Stimulated activated CD8-positive, alpha-beta memory T cell treated with anti-CD3 and anti-CD28 coated beads, Interleukin-7, amount 100 ng/mL, for 4 hours (primary cell): ENCODE measurements around the gene NCAPG2.
A peak's percentile ranks its signal among the peaks of the same experiment; 100 is the strongest.

Experiments
- DNase-seq, 2 donors: peaks; one replicate each; pipeline ENCODE4 v3.0.0-alpha.2; 2020; ENCODE audit warnings: low read depth in 2 of 2

The NCAPG2 gene

GRCh38 chr7:158704524-158705233, at the start of gene NCAPG2:
Gene NCAPG2 (minus strand): TSS chr7:158704804. CDS start chr7:158701899, 2,905 bp downstream.
- DNase-seq: peak; percentile 95 to 97

DNA sequence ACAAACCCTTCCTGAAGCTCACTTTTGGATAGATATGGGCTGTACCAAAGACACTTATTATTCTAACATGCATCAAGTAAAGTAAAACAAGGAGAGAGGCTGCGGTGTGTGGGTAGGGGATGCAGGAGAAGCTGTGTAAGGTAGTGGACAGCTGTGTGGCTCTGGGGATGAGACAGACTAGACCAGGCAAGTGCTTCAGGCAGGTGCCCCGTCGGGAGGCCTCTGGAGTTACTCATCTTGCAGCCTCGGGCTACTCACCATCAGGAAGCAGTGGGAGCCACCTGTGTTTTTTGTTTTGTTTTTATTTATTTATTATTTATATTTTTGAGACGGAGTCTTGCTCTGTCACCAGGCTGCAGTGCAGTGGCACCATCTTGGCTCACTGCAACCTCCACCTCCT, 49.3 kb upstream of the NCAPG2 start:
- DNase-seq: no peak

DNA sequence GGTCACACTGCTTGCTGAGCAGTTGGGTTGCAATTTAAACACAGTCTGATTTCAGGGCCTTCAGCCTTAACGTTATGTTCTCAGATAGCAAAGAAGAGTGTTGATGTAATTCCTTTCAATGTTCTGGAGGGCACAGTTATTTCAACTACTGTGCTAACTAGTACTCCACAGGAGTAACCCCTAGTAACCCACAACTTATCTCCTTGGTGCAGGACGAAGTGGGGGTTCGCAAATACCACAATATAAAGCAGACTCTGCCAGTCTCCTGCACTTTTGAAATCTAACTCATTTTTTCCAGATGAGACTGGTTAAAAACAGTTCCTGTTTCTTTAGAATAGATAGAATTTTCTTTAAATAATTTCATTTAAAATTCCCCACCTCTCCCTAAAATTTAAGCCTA, 47.1 kb upstream of the NCAPG2 start:
- no peak for DNase-seq

GRCh38 chr7:158751199-158751598, 46.6 kb upstream of the NCAPG2 start:
- DNase-seq: no peak

DNA sequence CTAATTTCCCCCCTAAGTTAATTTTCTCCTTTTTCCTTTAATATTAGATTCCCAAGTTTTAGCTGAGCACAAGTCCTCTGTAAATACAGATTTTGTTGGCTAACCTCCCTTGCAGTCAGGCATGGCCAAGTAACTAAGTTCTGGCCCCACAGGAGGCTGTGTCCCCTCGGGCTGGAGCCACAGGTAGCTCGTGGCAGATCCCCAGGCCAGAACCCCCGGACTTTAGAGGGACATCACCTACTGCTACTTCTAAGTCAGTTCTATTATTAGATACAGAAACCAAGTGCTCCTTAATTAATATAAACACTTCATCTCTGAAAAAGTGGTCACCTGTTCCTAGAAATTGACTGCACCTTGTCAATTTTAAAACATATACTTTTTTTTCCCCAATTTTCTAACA, 46.1 kb upstream of the NCAPG2 start:
- DNase-seq: no peak

DNA sequence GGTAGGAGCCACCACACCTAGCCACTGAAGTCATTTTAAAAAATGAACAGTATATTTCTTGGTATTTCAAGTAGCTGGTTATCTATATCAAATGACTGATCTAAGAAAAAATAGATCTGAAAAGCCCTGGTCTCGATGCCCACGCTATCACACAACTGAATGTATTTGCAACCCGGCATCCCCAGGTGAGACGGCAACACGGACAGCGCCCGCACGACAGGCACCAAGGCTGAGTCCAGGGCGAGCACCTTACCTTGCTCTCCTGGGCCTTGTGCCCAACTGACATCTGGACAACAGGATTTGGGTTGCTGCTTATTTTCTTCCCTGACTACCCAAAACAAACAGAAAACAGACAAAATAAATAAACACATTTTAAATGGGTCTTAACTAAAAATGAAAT, 44.8 kb upstream of the NCAPG2 start:
- no peak for DNase-seq

DNA sequence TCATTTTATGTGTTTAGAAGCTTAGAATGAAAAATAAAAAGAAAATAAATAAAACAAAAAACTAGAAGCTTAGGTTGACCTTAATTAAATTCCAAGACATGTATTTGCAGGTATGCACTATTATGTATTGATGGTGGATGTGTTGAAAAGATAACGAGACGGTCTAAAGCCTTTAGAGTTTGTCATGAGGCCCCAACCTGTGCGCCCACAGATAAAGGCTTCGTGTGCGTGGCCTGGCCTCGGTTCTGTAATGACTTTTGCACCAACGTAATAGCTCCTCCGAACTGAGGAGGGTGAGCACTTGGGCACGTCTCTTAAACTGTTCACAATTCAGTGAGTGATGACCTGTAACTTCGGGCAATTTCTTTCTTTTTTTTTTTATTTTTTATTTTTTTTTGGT, 43.7 kb upstream of the NCAPG2 start:
- no peak for DNase-seq

GRCh38 chr7:158747408-158747807, 42.8 kb upstream of the NCAPG2 start:
- DNase-seq: no peak

DNA sequence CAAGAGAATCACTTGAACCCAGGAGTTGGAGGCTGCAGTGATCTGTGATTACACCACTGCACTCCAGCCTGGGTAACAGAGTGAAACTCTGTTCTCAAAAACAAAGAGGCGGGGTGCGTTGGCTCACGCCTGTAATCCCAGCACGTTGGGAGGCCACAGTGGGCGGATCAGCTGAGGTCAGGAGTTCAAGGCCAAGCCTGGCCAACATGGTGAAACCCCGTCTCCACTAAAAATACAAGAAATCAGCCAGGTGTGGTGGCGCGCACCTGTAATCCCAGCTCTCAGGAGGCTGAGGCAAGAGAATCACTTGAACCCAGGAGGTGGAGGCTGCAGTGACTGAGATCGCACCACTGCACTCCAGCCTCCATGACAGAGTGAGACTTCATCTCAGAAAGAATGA, 42.4 kb upstream of the NCAPG2 start:
- DNase-seq: no peak

DNA sequence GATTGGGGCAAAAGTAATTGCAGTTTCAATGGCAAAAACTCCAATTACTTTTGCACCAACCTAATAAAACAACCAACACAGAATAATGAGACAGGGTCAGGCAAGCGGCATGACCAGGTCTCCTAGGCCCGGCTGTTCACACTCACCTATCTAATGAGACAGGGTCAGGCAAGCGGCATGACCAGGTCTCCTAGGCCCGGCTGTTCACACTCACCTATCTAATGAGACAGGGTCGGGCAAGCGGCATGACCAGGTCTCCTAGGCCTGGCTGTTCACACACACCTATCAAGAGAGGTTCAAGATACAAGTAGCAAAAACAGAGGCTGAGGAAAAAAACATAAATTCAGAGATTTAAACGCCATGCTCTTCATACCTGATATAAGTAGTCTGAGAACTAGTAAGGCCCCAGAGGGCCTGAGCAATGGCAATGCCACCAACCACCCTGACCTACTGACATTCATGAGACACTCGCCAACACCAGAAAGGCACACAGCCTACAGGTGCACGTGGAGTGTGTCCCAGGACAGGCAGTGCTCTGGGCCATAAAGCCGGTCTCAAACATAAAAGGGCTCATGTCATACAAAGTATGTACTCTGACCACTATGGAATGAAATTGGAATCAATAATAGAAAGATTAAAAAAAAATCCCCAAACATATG, 40.6 kb upstream of the NCAPG2 start:
- DNase-seq: no peak

DNA sequence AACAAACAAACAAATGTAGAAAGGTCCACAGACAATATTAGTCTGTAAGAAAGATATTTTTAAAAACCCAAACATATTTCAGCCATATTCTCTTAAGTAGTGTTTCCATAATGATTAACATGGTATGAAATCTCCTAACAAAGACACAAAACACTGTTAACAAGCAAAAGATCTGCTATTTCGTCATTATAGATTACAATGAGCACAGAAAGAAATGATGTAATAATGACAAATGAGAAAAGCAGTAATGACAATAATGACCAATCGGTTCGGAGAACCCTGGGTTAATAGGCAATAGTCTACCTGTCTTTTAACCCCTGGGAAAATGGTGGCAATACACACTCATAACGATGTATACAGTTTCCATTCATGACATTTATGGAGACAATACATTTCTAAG, 39.5 kb upstream of the NCAPG2 start:
- DNase-seq: no peak

- no peak for DNase-seq
Measured at GRCh38 chr7:158743219-158743618, 38.6 kb upstream of the NCAPG2 start.

- DNase-seq: no peak
Measured at GRCh38 chr7:158742065-158742821, 37.6 kb upstream of the NCAPG2 start.

DNA sequence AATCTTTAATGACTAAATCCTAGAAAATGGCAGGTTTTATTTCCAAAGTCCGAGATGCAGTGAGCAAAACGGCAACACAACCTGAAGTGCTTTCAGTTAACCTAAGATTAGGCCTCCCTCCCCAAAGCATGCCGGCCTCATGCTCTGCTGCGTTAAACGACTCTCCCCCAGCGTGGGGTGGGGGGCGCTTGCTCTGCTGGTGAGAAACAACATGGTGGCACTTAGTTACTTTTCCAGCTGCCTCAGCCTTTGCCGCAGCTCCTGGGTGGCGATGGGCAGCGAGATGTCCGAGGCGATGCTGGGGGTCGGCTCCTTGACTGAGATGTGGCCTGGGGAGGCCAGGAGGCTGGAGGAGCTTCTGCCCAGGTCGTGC, 36.7 kb upstream of the NCAPG2 start:
- DNase-seq: no peak

DNA sequence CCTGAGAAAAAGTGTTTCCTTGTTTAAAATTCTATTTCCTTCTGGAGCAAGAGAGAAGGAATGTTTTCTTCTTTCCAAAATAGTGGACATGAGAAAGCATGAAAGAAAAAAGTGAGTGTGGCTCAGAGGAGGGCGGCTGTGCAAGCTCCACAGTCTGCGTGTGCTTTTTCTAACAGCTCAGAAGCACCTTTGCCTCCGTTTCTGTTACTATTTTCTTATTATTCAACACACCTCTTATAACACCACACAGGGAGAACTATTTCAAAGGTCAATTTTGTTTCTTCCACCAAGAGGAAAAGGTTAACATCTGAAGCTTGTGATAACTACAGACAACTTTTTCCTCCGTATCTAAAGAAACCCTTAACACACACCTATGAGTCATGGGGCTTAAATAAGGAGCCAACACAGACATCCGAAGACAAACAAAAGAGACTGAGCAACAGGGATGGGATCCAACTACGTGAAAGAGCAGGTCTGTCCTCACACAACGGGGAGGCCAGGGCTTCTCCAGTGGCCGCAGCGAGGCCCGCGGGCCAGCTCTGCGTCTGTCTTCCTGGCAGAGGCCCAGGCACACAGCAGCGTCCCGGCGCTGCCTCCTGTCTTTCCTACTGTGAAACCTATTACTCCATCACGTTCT, 36.2 kb upstream of the NCAPG2 start:
- DNase-seq: no peak

GRCh38 chr7:158740013-158740656, 35.5 kb upstream of the NCAPG2 start:
- DNase-seq: no peak

- DNase-seq: no peak
Measured at GRCh38 chr7:158738841-158739240, 34.2 kb upstream of the NCAPG2 start.

- DNase-seq: no peak
Measured at GRCh38 chr7:158737064-158737695, 32.6 kb upstream of the NCAPG2 start.

GRCh38 chr7:158735935-158736334, 31.3 kb upstream of the NCAPG2 start:
- no peak for DNase-seq

GRCh38 chr7:158734861-158735260, 30.3 kb upstream of the NCAPG2 start:
- no peak for DNase-seq

GRCh38 chr7:158733775-158734494, 29.3 kb upstream of the NCAPG2 start:
- no peak for DNase-seq
